Parathyroid adenoma (tissue), 2 donors: ENCODE results near the gene CDK8.

Experiments used
- H2AFZ ChIP-seq: fragments of 300-600 bp; sonication (generic); one replicate; pipeline ENCODE4 v1.7.0; 2017; ENCODE audit warnings: antibody characterized with exemption, mild to moderate bottlenecking
- H3K27ac ChIP-seq: fragments of 300-600 bp; sonication (generic); one replicate; pipeline ENCODE4 v1.7.0; 2017
- H3K27me3 ChIP-seq: fragments of 300-600 bp; sonication (generic); one replicate; pipeline ENCODE4 v1.7.0; 2017; ENCODE audit warnings: low read length; ENCODE audit not compliant: control insufficient read depth, insufficient read depth
- H3K36me3 ChIP-seq: fragments of 300-600 bp; sonication (generic); one replicate; pipeline ENCODE4 v1.7.0; 2017; ENCODE audit warnings: low read length; ENCODE audit not compliant: control insufficient read depth, insufficient read depth
- H3K4me1 ChIP-seq: fragments of 300-600 bp; sonication (generic); one replicate; pipeline ENCODE4 v1.7.0; 2017; ENCODE audit warnings: control low read depth
- H3K4me2 ChIP-seq: fragments of 300-600 bp; sonication (generic); one replicate; pipeline ENCODE4 v1.7.0; 2017; ENCODE audit warnings: low read length
- H3K4me3 ChIP-seq: fragments of 300-600 bp; sonication (generic); one replicate; pipeline ENCODE4 v1.7.0; 2017; ENCODE audit warnings: low read depth, low read length
- H3K79me2 ChIP-seq: fragments of 300-600 bp; sonication (generic); one replicate; pipeline ENCODE4 v1.7.0; 2017; ENCODE audit warnings: control low read depth
- H3K9ac ChIP-seq: fragments of 300-600 bp; sonication (generic); one replicate; pipeline ENCODE4 v1.7.0; 2017; ENCODE audit warnings: mild to moderate bottlenecking
- H3K9me3 ChIP-seq: fragments of 300-600 bp; sonication (generic); one replicate; pipeline ENCODE4 v1.7.0; 2017; ENCODE audit warnings: low read length; ENCODE audit not compliant: control insufficient read depth
- CTCF ChIP-seq: fragments of 300-600 bp; sonication (generic); IDR thresholded peaks from one replicate; pipeline ENCODE4 v1.7.0; 2017; ENCODE audit warnings: antibody characterized with exemption, mild to moderate bottlenecking
- donor health status: primary hyperparathyroidism.

The CDK8 gene

GRCh38 chr13:26379831-26380230 is 125.9 kb downstream of the CDK8 start:
- Histone ChIP-seq H3K4me2 (no peak overlapping the region), H3K9ac (no peak overlapping the region), H3K27me3 (no peaks in the 10 kb centered on the region), H3K9me3 (no peaks in the 10 kb centered on the region), H3K79me2 (no peaks in the 10 kb centered on the region), H3K36me3 (no peaks in the 10 kb centered on the region), H3K4me1 (no peaks in the 10 kb centered on the region), H2AFZ (no peak overlapping the region), H3K27ac (no peak overlapping the region), H3K4me3 (no peak overlapping the region)
- no peak for TF ChIP-seq CTCF

- no peaks in the 10 kb centered on the region for H3K27me3 ChIP-seq
- H3K4me2 ChIP-seq: no peak overlapping the region
- no peak overlapping the region for H3K27ac ChIP-seq
- H2AFZ ChIP-seq: no peak overlapping the region
- H3K4me3 ChIP-seq: no peak overlapping the region
- no peaks in the 10 kb centered on the region for H3K79me2 ChIP-seq
- no peaks in the 10 kb centered on the region for H3K4me1 ChIP-seq
- H3K36me3 ChIP-seq: no peaks in the 10 kb centered on the region
- no peak overlapping the region for H3K9ac ChIP-seq
- no peak for TF ChIP-seq CTCF
- H3K9me3 ChIP-seq: no peaks in the 10 kb centered on the region
Observed at GRCh38 chr13:26380930-26381329, 127.0 kb downstream of the CDK8 start.

- no peak for TF ChIP-seq CTCF
- no peak overlapping the region for H2AFZ ChIP-seq
- H3K9me3 ChIP-seq: no peaks in the 10 kb centered on the region
- no peaks in the 10 kb centered on the region for H3K79me2 ChIP-seq
- no peaks in the 10 kb centered on the region for H3K4me1 ChIP-seq
- H3K4me3 ChIP-seq: no peak overlapping the region
- H3K27ac ChIP-seq: no peak overlapping the region
- H3K9ac ChIP-seq: no peak overlapping the region
- H3K4me2 ChIP-seq: no peak overlapping the region
- H3K27me3 ChIP-seq: no peaks in the 10 kb centered on the region
- no peaks in the 10 kb centered on the region for H3K36me3 ChIP-seq
Observed at GRCh38 chr13:26382366-26382765, 128.4 kb downstream of the CDK8 start.

GRCh38 chr13:26382835-26383234 is 128.9 kb downstream of the CDK8 start:
- H3K9ac ChIP-seq: no peak overlapping the region
- H3K27ac ChIP-seq: no peak overlapping the region
- H3K27me3 ChIP-seq: no peaks in the 10 kb centered on the region
- no peaks in the 10 kb centered on the region for H3K9me3 ChIP-seq
- H3K79me2 ChIP-seq: no peaks in the 10 kb centered on the region
- no peak overlapping the region for H2AFZ ChIP-seq
- no peak overlapping the region for H3K4me3 ChIP-seq
- H3K4me1 ChIP-seq: no peaks in the 10 kb centered on the region
- no peak for TF ChIP-seq CTCF
- H3K36me3 ChIP-seq: no peaks in the 10 kb centered on the region
- no peak overlapping the region for H3K4me2 ChIP-seq

- TF ChIP-seq CTCF: no peak
- Histone ChIP-seq H3K36me3 (no peaks in the 10 kb centered on the region), H3K9ac (no peak overlapping the region), H3K27ac (no peak overlapping the region), H2AFZ (no peak overlapping the region), H3K4me1 (no peaks in the 10 kb centered on the region), H3K4me3 (no peak overlapping the region), H3K4me2 (no peak overlapping the region), H3K9me3 (no peaks in the 10 kb centered on the region), H3K27me3 (no peaks in the 10 kb centered on the region), H3K79me2 (no peaks in the 10 kb centered on the region)
Observed at GRCh38 chr13:26384587-26384986, 130.7 kb downstream of the CDK8 start.
